Testis (tissue), 3 donors: ENCODE results near the gene RHBDL1. TPM values are rescaled to one million over a fixed set of nuclear protein-coding genes. Genes with fewer than 3 reads are reported as not detected.
A peak's percentile ranks its signal among the peaks of the same experiment; 100 is the strongest.

Experiments used
- DNase-seq: peaks from one replicate; pipeline ENCODE4 v3.0.0-alpha.2; 2019
- H3K27ac ChIP-seq, 2 donors: fragments of 200-600 bp; sonication (generic); one replicate each; pipeline ENCODE4 v1.5.1; 2019
- H3K27me3 ChIP-seq: fragments of 200-600 bp; sonication (generic); one replicate; pipeline ENCODE4 v1.5.1; 2019
- H3K36me3 ChIP-seq: fragments of 200-600 bp; sonication (generic); one replicate; pipeline ENCODE4 v1.5.1; 2017; ENCODE audit warnings: low read depth; ENCODE audit errors: missing control alignments
- H3K4me1 ChIP-seq: fragments of 200-600 bp; sonication (generic); one replicate; pipeline ENCODE4 v1.5.1; 2019
- H3K4me3 ChIP-seq, 2 donors: fragments of 200-600 bp; sonication (generic); one replicate each; pipeline ENCODE4 v1.5.1; 2017 to 2019
- H3K9me3 ChIP-seq: fragments of 200-600 bp; sonication (generic); one replicate; pipeline ENCODE4 v1.5.1; 2017
- POLR2A ChIP-seq: fragments of 450-650 bp; IDR thresholded peaks from one replicate; pipeline ENCODE4 v1.6.1; 2017; ENCODE audit warnings: antibody characterized with exemption, mild to moderate bottlenecking, moderate library complexity
- WGBS, 2 donors: methylation state at CpG; one replicate each; pipeline ENCODE4 v1.1.5; 2018; 5-methylcytosine and 5-hydroxymethylcytosine counted together
- intact Hi-C: fragments of 100-400 bp; cut with DNase I; formaldehyde crosslinking; loops from one replicate; pipeline ENCODE4 v1.15.1; 2023; ENCODE audit warnings: low total_unique reads
- polyA plus RNA-seq: library from polyadenylated mRNA; stranded (reverse); fragments of 350-450 nt; fragmentation: Illumina TruSeq; extraction: RNeasy Lipid Tissue Mini Kit (QIAGEN cat#74804); gene quantifications from one replicate; pipeline ENCODE4 v1.2.3, GENCODE V29; 2014; ENCODE audit warnings: low read depth, low replicate concordance; ENCODE audit not compliant: insufficient read depth
- total RNA-seq, 2 donors: library from RNA; depleted of rRNA; stranded (reverse); fragments of >200 nt; gene quantifications; one replicate each; pipeline ENCODE4 v1.2.3, GENCODE V29; 2016
- TF ChIP-seq, protein P1 (sequence below), 3 experiments: fragments of 450-650 bp in 2 of 3; fragments of 200-600 bp in 1 of 3; sonication (generic) in 1 of 3; IDR thresholded peaks; one replicate each; pipeline ENCODE4 v1.5.1; 2016 to 2019; ENCODE audit warnings: antibody characterized with exemption in 3 of 3, mild to moderate bottlenecking in 2 of 3, moderate library complexity in 1 of 3

The RHBDL1 gene
- total and polyA plus RNA-seq, 3 donors from 2014 or later: 2.1 to 9.8 (median 8.5) TPM

DNA sequence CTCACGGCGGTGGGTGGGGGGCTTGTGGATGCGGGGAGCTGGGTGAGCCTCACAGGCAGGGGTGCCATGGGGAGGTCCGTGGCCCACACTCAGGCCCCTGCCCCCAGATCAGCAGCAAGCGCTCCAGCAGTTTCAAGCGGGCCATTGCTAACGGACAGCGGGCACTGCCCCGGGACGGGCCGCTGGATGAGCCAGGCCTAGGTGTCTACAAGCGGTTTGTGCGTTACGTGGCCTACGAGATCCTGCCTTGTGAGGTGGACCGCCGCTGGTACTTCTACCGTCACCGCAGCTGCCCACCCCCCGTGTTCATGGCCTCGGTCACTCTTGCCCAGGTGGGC lies 1.1 kb downstream of the RHBDL1 start:
- no peaks in the 10 kb centered on the region for H3K27me3 ChIP-seq
- H3K9me3 ChIP-seq: no peaks in the 10 kb centered on the region
- H3K4me3 ChIP-seq: no peak overlapping the region
- no peak overlapping the region for H3K27ac ChIP-seq
- intact Hi-C loops: no loop called here
- H3K36me3 ChIP-seq: no peaks in the 10 kb centered on the region
- WGBS, 2 donors: 87 to 94% methylated on average over 10 to 21 of the region's 21 CpGs
- DNase-seq: no peak
- TF ChIP-seq, protein P1, sequence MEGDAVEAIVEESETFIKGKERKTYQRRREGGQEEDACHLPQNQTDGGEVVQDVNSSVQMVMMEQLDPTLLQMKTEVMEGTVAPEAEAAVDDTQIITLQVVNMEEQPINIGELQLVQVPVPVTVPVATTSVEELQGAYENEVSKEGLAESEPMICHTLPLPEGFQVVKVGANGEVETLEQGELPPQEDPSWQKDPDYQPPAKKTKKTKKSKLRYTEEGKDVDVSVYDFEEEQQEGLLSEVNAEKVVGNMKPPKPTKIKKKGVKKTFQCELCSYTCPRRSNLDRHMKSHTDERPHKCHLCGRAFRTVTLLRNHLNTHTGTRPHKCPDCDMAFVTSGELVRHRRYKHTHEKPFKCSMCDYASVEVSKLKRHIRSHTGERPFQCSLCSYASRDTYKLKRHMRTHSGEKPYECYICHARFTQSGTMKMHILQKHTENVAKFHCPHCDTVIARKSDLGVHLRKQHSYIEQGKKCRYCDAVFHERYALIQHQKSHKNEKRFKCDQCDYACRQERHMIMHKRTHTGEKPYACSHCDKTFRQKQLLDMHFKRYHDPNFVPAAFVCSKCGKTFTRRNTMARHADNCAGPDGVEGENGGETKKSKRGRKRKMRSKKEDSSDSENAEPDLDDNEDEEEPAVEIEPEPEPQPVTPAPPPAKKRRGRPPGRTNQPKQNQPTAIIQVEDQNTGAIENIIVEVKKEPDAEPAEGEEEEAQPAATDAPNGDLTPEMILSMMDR (IDR thresholded peaks at IDR 0.05): no peak
- no peak for TF ChIP-seq POLR2A
- H3K4me1 ChIP-seq: peaks cover 34% of the 10 kb centered on the region

DNA sequence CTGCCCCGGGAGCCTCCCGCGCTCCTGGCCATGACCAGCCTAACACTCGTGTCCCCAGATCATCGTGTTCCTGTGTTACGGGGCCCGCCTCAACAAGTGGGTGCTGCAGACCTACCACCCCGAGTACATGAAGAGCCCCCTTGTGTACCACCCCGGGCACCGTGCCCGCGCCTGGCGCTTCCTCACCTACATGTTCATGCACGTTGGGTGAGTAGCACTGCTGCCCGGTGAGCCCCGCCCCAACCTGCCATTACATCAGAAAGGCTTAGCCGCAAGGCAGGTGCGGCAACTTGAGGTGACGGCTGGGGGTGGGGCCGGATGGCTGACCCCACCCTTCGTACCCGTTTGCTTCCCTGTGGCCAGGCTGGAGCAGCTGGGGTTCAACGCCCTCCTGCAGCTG lies 1.4 kb downstream of the RHBDL1 start:
- Histone ChIP-seq H3K27me3 (no peaks in the 10 kb centered on the region), H3K36me3 (no peaks in the 10 kb centered on the region), H3K4me1 (peaks cover 38% of the 10 kb centered on the region), H3K27ac (no peak overlapping the region), H3K9me3 (no peaks in the 10 kb centered on the region), H3K4me3 (no peak overlapping the region)
- no peak for DNase-seq
- intact Hi-C loops: no loop called here
- TF ChIP-seq, protein P1 (IDR thresholded peaks at IDR 0.05): no peak
- no peak for TF ChIP-seq POLR2A
- 87 to 90% methylated on average over 14 to 23 of the region's 23 CpGs for WGBS, 2 donors

DNA sequence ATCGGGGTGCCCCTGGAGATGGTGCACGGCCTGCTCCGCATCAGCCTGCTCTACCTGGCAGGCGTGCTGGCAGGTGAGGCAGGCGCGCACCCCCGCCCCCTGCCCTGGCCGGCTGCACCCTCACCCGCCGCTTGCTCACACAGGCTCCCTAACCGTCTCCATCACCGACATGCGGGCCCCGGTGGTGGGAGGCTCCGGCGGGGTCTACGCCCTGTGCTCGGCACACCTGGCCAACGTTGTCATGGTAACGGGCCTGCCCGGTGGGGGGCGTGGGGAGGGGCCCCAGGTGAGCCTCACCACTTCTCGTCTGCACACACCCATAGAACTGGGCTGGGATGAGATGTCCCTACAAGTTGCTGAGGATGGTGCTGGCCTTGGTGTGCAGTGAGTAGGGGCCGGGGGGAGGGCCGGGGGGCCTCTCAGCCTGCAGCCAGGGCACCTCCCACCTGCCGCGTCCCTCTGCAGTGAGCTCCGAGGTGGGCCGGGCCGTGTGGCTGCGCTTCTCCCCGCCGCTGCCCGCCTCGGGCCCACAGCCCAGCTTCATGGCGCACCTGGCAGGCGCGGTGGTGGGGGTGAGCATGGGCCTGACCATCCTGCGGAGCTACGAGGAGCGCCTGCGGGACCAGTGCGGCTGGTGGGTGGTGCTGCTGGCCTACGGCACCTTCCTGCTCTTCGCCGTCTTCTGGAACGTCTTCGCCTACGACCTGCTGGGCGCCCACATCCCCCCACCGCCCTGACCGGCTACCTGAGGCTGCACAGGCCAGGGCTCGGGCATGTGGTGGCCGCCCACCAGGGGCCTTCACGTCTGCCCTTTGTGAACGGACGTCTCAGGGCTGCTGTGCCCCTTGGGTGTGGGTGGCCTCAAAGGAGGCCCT lies 2.1 kb downstream of the RHBDL1 start:
- peaks cover 38% of the 10 kb centered on the region for H3K4me1 ChIP-seq

DNA sequence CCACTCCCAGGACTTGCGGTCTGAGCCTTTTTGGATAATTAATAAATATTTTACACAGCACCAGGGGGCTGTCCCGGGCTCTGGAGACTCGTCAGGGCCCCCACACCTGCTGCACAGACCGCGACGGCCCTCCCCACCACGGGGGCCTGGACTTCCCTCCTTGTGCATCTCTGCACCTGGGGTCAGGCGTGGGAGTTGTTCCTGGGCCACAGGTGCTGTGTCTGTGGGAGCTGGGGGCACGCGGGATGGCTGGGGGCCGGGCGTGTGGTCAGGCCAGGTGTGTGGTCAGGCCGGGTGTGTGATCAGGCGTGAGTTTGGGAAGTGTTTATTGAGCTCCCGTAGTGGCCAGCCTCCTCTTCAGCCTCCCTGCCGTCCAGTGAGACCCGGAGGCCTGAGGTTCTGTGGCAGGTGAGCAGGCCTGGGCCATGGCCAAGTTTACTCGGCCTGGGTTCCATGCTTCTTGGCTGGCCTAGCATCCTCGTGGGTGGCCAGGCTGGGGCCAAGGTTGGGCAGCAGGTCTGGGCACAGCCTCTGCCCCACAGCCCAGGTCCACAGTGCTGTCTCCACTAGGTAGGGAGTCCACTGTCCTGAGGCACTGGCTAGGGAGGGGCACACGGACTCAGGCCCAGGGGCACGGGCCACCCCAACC lies 2.9 kb downstream of the RHBDL1 start:
- Histone ChIP-seq H3K4me1 (peaks cover 41% of the 10 kb centered on the region), H3K27me3 (no peaks in the 10 kb centered on the region), H3K9me3 (no peaks in the 10 kb centered on the region), H3K4me3 (no peak overlapping the region), H3K27ac (peak overlapping the region in 1 of 2 donors; percentile 86), H3K36me3 (no peaks in the 10 kb centered on the region)
- intact Hi-C loops: no loop called here
- no peak for DNase-seq
- WGBS, 2 donors: 81 to 82% methylated on average over 14 to 21 of the region's 21 CpGs
- no peak for TF ChIP-seq POLR2A
- TF ChIP-seq, protein P1 (IDR thresholded peaks at IDR 0.05): no peak

More for the DNA sequence above, 2.1 kb downstream of the RHBDL1 start:
- H3K36me3 ChIP-seq: no peaks in the 10 kb centered on the region
- no peak overlapping the region for H3K27ac ChIP-seq
- no peak for DNase-seq
- no peaks in the 10 kb centered on the region for H3K27me3 ChIP-seq
- 80 to 87% methylated on average over 18 to 57 of the region's 57 CpGs for WGBS, 2 donors
- intact Hi-C loops: no loop called here
- H3K4me3 ChIP-seq: no peak overlapping the region
- TF ChIP-seq POLR2A: no peak
- TF ChIP-seq, protein P1 (IDR thresholded peaks at IDR 0.05): no peak
- no peaks in the 10 kb centered on the region for H3K9me3 ChIP-seq
